ENCODE results near the gene EIF5A2.

The EIF5A2 gene

GRCh38 chr3:170840291-170840859, 68.1 kb downstream of the EIF5A2 start:
- H3K27ac Mint-ChIP-seq, result no peak overlapping the region
- no peak overlapping the region for H3K4me3 Mint-ChIP-seq
- H3K27me3 Mint-ChIP-seq, result peaks cover 17% of the 10 kb centered on the region
- no peaks in the 10 kb centered on the region for H3K4me1 Mint-ChIP-seq
- peaks cover 9% of the 10 kb centered on the region for H3K9me3 Mint-ChIP-seq
- no peaks in the 10 kb centered on the region for H3K36me3 Mint-ChIP-seq

GRCh38 chr3:170839518-170840100, 68.8 kb downstream of the EIF5A2 start:
- Mint-ChIP-seq H3K36me3 (no peaks in the 10 kb centered on the region), H3K27ac (no peak overlapping the region), H3K4me1 (no peaks in the 10 kb centered on the region), H3K27me3 (peaks cover 20% of the 10 kb centered on the region), H3K4me3 (no peak overlapping the region), H3K9me3 (peaks cover 6% of the 10 kb centered on the region)
